ENCODE data around the gene VEGFA.

Gene VEGFA

DNA sequence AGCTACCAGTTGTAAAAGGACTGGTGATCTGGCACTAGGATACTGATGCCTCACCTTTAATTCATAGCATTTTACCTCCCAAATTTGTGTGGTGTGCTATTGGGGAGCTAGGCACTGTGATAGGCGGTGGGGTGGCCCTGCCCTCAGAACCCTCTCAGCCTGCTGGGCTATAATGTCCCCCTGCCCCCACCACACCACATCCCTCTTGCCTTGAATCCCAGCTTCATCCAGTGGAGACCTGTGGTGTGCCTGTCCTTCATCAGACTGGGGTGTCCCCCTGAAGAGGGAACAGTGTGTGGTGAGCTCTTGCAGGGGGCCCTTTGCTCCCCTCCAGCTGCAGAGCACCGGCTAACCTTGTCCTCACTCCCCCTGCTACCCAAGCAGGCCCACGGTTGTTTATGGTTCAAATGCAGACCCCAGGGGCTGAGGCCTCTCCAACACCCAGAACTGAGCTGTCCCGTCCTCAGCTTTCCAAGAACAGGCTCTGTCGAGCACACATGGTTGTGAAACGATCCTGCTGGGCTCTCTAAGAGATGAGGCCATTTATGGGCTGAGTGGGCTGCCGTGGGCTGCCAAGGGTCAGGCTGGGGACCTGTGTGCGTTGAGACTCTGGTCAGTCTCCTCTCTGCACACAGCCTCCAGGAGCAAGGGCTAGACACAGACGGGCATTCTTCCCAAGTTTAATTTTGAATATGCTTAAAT is 26.9 kb upstream of the VEGFA start:
- Histone ChIP-seq H3K27me3 (ENCODE audit: insufficient read depth, low read length, poor library complexity, severe bottlenecking) (no peaks in the 10 kb centered on the region), H3K4me2 (ENCODE audit: low read depth, low read length, poor library complexity, severe bottlenecking) (no peak overlapping the region), H4K20me1 (ENCODE audit: insufficient read depth, low read length, poor library complexity, severe bottlenecking) (no peaks in the 10 kb centered on the region), H3K9me3 (ENCODE audit: insufficient read depth, low read depth, low read length) (no peaks in the 10 kb centered on the region), H3K36me3 (ENCODE audit: insufficient read depth, low read length) (no peaks in the 10 kb centered on the region), H3K9me2 (replicated peaks; ENCODE audit: low read depth, low read length) (no peaks in the 10 kb centered on the region), H3F3A (ENCODE audit: low read depth) (no peaks in the 10 kb centered on the region), H3K4me3 (ENCODE audit: low read length, poor library complexity, severe bottlenecking) (no peak overlapping the region), H3K79me2 (ENCODE audit: insufficient read depth, low read length) (no peaks in the 10 kb centered on the region), H2AFZ (ENCODE audit: low read length) (no peak overlapping the region), H3K9ac (ENCODE audit: low read depth, low read length, poor library complexity, severe bottlenecking) (no peak overlapping the region), H3K4me1 (ENCODE audit: insufficient read depth, low read length, poor library complexity, severe bottlenecking) (no peaks in the 10 kb centered on the region)
- TF ChIP-seq EZH2phosphoT487 (IDR thresholded peaks at IDR 0.05; ENCODE audit: borderline replicate concordance) (no peak), CTCF (conservative IDR thresholded peaks at IDR 0.05; ENCODE audit: low read length) (no peak)

DNA sequence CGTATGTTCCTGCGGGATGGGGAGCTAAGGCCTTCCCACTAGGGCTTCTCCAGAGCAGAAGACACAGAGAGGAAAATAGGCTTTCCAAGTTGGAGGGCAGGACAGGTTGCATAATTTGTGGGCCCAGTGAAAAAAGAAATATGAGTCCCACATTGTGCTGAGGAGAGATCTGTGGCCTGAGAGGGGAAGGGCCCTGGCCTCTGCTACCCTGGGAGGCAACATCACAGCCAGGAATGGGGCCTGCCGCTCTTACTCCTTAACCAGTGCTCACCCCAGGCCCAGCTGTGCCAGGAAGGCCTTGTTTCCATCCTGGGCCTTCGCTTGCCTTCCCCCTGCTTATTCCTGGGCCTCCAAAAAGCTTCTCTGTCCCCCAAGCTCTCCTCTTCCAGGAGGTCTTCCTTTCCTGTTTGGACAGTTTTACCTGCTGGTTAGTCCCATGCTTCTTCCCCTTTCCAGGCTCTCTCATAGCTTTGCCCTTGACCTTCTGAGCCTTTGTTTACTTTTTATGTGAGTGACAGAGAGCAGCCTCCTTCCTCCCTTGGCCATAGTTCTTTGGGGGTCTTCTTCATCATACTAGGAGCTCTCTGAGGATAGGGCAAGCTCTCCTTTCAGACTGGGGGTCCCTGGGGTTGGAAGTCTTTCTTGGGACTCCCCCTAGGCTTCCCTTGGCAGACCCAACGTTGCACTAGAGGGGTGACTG is 26.2 kb upstream of the VEGFA start:
- Histone ChIP-seq H2AFZ (ENCODE audit: low read length) (no peak overlapping the region), H3K36me3 (ENCODE audit: insufficient read depth, low read length) (no peaks in the 10 kb centered on the region), H3F3A (ENCODE audit: low read depth) (no peaks in the 10 kb centered on the region), H3K4me3 (ENCODE audit: low read length, poor library complexity, severe bottlenecking) (no peak overlapping the region), H3K4me2 (ENCODE audit: low read depth, low read length, poor library complexity, severe bottlenecking) (no peak overlapping the region), H4K20me1 (ENCODE audit: insufficient read depth, low read length, poor library complexity, severe bottlenecking) (no peaks in the 10 kb centered on the region), H3K9me3 (ENCODE audit: insufficient read depth, low read depth, low read length) (no peaks in the 10 kb centered on the region), H3K9me2 (replicated peaks; ENCODE audit: low read depth, low read length) (no peaks in the 10 kb centered on the region), H3K79me2 (ENCODE audit: insufficient read depth, low read length) (no peaks in the 10 kb centered on the region), H3K9ac (ENCODE audit: low read depth, low read length, poor library complexity, severe bottlenecking) (no peak overlapping the region), H3K4me1 (ENCODE audit: insufficient read depth, low read length, poor library complexity, severe bottlenecking) (no peaks in the 10 kb centered on the region), H3K27me3 (ENCODE audit: insufficient read depth, low read length, poor library complexity, severe bottlenecking) (no peaks in the 10 kb centered on the region)
- TF ChIP-seq CTCF (conservative IDR thresholded peaks at IDR 0.05; ENCODE audit: low read length) (no peak), EZH2phosphoT487 (IDR thresholded peaks at IDR 0.05; ENCODE audit: borderline replicate concordance) (no peak)

GRCh38 chr6:43744491-43744890 is 25.5 kb upstream of the VEGFA start:
- H2AFZ ChIP-seq (ENCODE audit: low read length) = no peak overlapping the region
- no peaks in the 10 kb centered on the region for H4K20me1 ChIP-seq (ENCODE audit: insufficient read depth, low read length, poor library complexity, severe bottlenecking)
- TF ChIP-seq CTCF (conservative IDR thresholded peaks at IDR 0.05; ENCODE audit: low read length) = no peak
- H3K36me3 ChIP-seq (ENCODE audit: insufficient read depth, low read length) = no peaks in the 10 kb centered on the region
- H3K4me1 ChIP-seq (ENCODE audit: insufficient read depth, low read length, poor library complexity, severe bottlenecking) = no peaks in the 10 kb centered on the region
- H3F3A ChIP-seq (ENCODE audit: low read depth) = no peaks in the 10 kb centered on the region
- H3K27me3 ChIP-seq (ENCODE audit: insufficient read depth, low read length, poor library complexity, severe bottlenecking) = no peaks in the 10 kb centered on the region
- no peak overlapping the region for H3K9ac ChIP-seq (ENCODE audit: low read depth, low read length, poor library complexity, severe bottlenecking)
- H3K79me2 ChIP-seq (ENCODE audit: insufficient read depth, low read length) = no peaks in the 10 kb centered on the region
- no peaks in the 10 kb centered on the region for H3K9me2 ChIP-seq (replicated peaks; ENCODE audit: low read depth, low read length)
- no peak overlapping the region for H3K4me3 ChIP-seq (ENCODE audit: low read length, poor library complexity, severe bottlenecking)
- H3K4me2 ChIP-seq (ENCODE audit: low read depth, low read length, poor library complexity, severe bottlenecking) = no peak overlapping the region
- no peaks in the 10 kb centered on the region for H3K9me3 ChIP-seq (ENCODE audit: insufficient read depth, low read depth, low read length)

Data from Loucy (cell line).